GM19463 (cell line): ENCODE measurements around the gene TMPRSS6.

Experiments used
- ATAC-seq: cut with Tn5 transposase; IDR thresholded peaks from one replicate; pipeline ENCODE4 v1.9.1; 2021; ENCODE audit warnings: mild to moderate bottlenecking, moderate library complexity; ENCODE audit not compliant: unreplicated experiment

Gene TMPRSS6

DNA sequence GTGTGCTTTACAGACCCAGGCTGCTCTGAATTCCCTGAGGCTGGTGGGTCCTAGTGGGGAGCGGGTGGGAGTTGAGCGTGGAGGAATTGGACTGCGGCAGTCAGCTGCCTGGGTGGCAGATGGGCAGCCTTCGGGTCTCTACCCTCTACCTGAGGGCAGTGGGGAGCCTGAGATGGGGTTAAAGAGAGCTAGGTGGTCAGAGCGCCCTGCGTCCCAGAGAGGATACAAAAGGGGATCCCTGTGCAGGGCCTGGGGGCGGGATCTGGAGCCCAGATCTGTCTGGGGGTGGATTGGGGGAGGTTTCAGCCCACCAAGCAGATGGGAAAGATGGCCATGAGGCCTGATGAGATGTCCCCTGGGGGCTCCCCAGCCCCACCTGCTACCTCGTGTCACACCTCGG, 39.8 kb downstream of the TMPRSS6 start:
- ATAC-seq = no peak

DNA sequence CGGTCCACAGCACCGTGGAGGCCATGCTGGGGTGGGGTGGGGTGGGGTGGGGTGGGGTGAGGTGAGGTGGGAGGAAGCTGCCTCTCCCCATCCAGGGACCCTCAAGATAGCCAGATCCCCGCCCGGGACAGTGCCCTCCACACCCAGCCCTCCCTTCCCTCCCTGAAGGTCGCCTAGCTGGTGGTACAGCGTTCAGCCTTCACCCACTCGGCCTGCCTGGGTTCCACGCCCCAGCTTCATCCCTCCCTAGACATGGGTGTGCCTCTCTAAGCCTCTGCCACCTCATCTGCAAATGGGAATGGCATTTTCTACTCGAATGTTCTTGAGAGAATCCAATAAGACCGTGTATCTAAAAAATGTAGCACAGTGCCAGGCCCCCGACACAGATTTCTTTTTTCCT, 40.2 kb downstream of the TMPRSS6 start:
- no peak for ATAC-seq

DNA sequence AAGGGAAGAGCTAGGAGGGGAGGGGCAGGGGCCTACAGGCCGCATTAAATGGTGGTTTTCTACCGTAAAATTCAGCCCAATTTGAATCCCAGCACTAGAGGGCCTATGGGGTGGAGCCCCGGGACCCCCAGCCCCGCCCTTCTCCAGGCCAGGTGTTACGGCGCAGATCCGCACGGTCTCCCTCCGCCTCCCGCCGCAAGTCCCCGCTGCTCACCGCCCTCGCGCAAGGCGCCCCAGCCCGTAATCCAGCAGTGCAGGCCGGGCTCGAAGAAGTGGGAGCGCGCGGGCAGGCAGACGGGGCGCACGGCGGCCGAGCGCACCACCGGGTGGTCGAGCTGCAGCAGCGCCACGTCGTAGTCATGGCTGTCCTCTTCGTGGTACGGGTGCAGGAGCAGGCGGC, 40.7 kb downstream of the TMPRSS6 start:
- no peak for ATAC-seq

DNA sequence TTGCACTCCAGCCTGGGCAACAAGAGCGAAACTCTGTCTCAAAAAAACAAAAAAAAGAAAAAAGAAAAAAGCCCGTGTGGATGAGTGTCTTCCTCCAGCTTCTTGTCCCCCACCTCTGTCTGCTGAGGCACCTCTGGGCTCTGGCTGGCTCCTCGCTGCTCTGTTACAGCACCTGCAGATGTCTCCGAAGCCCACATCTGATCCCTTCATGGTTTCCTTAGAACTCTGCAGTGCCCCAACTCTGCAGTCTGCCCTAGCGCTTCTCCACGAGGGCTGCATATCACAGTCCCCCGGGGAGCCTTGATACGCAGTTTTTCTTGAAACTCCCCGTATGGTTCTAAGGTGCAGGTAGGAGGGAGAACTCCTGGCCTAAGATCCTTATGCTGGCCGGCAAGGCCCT, 42.1 kb downstream of the TMPRSS6 start:
- ATAC-seq = no peak

DNA sequence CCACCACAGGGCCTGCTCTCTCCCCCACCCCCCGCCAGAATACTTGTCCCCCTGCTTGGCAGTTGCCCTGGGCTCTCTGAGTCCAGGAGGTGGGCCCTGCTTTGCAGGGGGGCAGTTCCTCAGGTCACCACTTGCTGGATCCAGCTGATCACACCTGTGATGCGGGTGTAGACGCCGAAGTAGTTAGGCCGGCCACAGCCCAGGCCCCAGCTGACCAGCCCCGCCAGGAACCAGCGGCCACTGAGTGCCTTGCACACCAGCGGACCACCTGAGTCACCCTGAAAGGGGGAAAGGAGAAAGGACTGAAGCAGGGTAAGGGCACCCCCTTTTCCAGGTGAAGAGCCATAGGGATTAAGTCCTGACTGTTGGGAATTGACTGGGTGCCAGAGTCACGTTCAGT, 43.6 kb downstream of the TMPRSS6 start:
- no peak for ATAC-seq

DNA sequence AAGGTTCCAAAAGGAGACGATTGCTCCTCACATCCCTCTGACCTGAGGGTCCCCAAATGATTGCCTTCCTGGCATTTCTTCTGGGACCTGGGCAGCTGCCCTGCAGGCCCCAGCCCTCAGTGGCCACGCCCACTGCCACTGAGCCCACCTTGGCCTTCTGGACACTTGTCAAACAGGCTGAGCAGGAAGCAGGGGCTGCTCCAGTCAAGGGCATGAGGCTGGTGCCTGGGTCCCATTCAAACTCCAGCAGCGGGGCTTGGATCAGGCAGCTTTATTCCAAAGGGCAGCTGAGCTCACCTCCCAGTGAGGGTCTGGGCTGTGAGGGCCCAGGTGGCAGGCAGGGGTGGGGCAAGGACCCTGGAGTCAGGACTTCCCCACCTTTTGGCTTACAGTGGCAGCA, 44.3 kb downstream of the TMPRSS6 start:
- no peak for ATAC-seq

DNA sequence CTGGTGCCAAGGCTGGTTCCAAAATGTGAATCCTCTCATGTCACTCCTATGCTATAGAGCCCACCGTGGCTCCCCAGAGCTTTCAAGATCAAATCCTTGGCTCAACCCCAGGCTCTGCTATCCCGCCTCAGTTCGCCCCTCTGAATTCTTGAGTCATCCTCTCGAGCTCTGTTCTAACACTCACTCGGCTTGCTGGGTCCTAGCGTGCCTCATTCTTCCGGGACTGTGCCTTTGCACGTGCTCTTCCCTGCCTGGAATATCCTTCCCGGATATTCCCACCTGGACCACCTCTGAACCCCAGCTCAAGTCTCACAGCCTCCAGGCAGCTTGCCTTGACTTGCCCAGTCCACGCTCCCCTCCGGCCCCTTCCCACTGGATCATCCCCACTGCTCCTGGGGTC, 45.0 kb downstream of the TMPRSS6 start:
- no peak for ATAC-seq

DNA sequence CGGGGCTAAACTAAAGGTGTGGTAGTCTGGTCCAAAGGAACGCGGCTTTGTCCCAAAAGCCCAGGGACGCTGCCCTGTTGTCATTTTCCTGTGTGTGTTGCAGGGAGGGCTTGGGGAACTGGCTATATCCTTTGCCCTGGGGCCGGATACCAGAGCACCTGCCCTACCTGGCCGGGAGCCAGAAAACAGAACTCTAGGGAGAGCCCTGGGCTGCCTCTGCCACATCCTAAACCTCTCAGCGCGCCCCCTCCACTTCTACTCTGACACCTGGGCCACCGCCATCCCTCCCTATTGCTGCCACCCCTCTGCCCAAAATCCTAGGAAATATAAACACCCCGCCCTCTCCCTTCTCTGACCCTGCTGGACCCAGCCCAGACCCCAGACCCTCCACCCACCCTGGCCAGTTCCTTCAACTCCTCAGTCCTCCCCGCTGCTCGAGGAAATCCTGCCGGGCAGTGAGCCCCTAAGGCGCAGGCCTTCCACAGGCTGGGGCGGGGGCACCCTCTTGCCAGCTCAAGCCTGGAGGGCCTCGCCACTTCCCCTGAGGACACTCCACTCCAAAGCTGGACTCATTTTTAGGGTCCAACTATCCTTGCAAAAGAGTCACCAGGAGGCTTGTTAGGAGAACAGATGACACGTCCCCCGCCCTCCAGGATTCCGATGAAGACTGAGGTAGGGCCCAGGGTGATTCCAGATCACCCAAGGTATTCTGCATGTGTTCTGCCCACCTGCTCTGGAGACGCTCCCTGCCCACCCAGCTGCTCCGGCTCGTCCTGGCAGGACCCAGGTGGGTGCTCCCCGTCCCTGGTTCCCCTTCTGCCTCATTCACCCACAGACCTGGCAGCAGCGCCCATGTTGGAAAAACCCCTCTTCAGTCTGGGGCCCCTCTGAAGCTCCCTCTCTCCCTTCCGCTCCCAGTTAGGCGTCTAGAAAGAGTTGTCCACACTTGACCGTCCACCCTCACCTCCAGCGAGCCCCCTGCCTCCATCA, 45.8 kb downstream of the TMPRSS6 start:
- ATAC-seq = no peak

DNA sequence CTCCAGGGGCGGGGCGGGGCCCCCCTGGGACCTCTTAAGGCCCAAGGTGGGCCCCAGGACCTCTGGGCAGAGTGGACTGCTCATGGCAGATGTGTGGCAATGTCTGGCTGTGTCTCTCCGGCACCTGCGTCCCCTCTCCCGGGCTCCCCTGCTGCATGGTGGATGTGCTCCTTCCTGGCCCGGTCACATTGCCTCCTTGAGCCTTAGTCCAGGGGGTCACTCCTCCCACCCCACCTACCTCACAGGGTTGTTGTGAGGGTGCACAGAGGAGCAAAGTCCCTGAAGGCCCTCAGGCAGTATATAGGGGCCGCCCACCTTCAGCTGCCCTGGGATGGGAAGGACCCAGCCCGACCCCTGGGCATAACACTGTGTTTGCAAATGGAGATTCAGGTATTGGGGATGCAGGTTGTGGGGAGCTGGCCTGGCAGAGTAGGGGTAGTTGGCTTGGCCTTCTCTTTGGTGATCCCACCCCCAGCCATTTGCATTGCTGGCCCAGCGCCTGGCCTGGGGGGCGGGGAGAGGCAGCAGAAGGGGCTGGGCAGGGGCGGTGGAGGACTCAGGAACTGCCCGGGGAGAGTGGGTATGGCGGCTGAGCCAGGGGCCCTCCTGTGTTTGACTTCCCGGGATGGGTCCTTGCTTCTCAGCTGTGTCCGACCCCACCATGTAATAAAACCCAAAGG, 46.7 kb downstream of the TMPRSS6 start:
- ATAC-seq = no peak

DNA sequence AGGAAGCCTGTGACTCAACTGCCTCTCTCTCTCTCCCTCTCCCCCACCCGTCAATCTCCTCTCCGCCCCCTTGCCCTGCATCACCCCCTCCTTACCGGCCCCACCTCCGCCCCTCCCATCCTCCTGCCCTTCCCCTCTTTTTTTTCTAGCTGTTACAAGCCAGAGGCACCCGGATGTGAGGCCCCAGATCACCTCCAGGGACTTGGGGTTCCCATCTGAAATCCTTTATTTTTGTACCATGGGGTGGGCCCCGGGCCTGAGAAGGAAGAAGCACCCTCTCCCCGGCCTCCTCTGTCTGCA, 47.2 kb downstream of the TMPRSS6 start:
- no peak for ATAC-seq

DNA sequence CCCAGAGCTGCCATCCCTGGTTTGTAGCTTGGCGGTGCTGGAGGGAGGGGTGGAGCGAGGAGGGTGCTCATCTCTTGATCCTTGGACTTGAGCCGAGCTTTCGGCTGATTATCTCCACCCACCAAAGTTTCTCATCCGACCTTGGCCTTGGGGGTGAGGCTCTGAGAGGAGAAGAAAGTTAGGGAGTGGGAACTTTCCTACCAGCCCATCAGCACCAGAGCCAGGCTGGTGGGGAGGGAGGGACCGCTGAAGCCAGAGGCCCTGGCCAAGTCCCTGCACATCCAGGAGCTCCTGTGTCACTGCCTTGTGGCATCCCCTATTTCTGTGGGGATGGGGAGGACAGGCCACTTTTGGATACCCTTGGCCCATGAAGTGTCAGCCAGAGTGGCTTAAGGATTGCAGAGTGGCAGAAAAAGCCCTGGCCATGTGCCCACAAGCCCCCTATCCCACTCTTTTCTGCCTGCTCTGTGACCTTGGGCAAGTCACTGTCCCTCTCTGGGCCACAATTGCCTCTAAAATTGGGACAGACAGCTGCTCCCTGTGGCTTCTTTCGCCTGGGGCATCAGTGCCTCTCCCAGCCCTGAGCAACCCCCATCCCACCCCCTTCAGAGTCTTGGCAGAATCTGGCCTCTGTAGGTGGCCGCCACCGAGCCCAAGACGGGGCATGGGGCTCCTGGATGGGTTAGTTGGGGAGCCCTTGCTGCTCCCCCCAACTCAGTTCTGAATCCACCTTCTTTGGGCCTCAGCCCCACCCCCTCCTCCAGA, 47.7 kb downstream of the TMPRSS6 start:
- no peak for ATAC-seq

DNA sequence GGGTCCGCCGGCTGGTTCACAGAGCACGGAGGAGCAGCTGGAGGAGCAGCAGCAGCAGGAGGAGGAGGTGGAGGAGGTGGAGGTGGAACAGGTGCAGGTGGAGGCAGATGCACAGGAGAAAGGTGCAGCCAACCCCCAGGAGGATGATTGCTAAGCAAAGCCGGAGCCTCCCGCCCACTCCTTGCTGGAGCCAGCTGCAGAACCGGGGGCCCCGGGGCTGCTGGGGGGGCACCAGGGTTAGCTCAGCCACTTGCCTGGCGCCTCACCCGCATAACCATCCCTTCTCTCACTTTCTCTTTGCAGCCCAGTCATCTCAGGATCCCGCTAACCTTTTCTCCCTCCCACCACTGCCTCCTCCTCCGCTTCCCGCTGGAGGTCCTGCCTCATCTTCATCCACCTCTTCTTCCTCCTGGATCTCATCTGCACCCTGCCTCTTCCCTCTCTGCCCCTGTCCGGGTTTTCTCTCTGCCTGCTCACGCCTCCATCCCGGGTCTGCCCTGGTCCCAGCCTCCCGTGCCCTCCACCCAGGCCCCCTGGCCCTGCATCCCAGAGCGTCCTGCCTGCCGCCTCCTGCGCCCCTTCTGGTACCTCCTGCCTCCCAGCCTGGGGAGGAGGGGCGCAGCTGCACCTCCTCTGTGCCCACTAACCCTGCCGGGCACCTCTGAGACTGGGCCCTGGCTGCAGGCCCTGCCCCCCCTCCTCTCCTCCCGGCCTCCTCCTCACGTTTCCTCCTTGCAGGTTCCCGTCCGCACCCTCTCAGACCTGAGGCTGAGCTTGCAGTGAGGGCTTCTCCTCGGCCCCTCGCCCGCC, 48.5 kb downstream of the TMPRSS6 start:
- no peak for ATAC-seq

DNA sequence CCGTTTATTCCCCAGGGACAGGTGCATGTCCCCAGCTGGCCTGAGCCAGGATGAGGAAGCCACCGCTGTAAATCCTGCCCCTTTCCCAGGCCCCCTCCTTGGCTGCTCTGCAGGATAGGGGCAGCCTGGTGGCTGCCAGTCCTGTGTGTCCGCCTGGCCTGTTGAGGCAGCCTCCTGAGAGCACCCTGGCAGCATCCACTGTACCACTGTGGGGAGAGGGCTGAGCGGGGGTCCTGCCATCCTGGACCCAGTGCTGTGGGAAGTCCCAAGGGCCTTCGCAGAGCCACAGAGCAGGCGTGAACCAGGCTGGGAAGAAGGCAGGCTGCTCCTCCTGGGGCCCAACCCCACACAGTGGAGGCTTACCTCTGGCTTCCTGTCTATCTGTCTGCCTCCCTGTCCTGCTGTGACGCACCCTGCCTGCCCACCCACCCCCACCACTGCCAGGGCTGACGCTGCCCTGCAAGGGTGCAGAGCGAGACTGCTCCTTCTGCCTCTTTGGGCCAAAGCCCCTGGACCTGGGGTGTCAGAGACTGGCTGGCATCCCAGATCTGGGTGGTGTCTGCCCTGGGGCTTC, 49.5 kb downstream of the TMPRSS6 start:
- ATAC-seq = no peak

DNA sequence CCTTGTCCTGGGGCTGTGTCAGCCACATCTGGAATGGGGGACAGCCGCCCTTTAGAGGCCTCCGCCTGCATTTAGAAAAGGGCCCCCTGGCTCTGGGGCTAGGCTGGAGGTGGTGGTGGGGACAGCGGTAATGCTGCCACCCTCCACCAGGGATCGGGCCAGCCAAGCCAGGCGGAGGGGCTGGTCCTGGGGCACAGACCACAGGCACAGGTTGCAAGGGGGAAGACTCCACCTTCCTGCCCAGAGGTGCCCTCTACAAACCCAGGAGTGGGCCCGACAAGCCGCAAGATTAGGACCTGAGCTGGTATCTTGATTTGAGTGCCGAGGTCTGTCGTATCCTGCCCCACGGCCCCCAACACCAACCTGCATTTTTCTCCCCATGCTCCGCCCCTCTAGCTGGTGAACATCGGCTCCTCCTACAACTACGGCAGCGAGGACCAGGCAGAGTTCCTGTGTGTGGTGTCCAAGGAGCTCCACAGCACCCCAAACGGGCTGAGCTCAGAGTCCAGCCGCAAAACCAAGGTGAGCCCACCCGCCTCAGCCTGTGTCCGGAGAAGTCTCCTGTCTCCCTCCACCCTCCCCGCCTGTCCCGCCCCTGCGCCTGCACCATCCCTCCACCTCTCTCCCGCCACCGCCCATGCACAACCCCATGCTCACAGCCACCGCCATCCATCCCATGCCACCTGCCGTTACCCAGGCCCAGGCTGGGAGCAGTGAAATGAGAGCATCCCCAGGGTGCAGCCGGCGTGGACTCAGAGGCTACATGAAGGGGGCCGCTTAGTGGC, 50.4 kb downstream of the TMPRSS6 start:
- no peak for ATAC-seq

DNA sequence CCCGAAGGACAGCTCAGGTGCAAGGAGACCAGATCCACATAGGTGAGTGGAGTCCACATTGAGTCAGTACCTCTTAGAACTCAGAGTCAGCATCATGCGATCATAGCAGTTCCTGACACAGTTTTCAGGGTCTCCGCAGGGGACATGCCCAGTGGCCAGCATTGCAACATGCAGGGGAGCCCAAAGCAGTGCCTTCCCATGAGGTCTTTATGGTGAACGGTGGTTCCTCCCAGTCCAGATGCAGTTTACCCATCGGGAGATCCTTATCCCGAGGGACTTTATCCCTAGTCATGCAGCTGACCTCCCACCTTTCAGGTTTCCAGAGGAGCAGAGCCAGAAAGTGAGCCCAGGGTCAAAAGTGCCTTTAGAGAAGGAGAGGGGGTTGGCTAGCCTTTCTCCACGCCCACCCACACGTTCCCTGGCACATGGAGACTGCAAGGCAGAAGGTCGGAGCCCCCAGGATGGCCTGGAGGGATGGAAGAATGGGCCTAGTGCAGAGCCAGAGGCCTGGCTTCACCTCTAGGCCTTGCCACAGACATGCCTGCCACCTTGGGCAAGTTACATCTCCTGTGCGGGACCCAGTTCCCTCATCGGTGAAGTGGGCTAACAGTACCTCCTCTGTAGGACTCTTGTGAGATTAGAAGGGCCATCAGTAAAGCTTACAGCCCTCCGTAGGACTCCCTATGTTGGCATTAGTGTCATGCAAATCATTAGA, 51.6 kb downstream of the TMPRSS6 start:
- no peak for ATAC-seq

DNA sequence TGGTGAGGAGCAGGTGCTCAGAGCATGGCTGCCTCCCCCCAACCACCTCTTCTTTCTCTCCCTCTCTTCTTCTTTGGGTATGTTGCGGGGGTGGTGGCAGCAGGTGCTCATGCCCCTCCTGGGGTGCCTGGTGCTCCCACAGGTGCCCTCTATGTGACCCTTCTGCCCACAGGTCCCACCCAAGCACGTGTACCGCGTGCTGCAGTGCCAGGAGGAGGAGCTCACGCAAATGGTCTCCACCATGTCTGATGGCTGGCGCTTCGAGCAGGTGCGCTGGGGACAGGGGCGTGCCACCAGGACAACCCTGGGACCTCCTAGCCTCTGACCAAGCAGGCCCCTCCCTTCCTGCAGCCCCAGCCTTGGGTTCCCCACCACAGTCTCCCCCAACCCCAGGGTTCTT, 52.3 kb downstream of the TMPRSS6 start:
- ATAC-seq = no peak

DNA sequence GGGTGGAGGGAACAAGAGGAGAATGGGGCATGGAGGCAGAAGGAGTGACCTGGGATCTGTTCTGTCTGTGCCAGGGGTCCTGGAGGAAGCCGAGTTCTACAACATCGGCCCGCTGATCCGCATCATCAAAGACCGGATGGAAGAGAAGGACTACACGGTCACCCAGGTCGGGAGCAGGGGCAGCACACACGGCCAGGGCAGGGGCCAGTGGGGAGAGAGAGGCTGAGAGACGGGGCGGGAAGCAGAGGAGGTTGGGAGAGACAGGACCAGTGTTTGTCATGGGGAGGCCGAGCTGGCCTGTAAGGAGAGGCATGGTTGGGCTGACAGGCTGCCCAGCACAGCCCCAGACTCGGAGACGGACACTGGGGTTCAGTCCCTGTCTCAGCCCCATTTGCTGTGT, 53.3 kb downstream of the TMPRSS6 start:
- no peak for ATAC-seq

DNA sequence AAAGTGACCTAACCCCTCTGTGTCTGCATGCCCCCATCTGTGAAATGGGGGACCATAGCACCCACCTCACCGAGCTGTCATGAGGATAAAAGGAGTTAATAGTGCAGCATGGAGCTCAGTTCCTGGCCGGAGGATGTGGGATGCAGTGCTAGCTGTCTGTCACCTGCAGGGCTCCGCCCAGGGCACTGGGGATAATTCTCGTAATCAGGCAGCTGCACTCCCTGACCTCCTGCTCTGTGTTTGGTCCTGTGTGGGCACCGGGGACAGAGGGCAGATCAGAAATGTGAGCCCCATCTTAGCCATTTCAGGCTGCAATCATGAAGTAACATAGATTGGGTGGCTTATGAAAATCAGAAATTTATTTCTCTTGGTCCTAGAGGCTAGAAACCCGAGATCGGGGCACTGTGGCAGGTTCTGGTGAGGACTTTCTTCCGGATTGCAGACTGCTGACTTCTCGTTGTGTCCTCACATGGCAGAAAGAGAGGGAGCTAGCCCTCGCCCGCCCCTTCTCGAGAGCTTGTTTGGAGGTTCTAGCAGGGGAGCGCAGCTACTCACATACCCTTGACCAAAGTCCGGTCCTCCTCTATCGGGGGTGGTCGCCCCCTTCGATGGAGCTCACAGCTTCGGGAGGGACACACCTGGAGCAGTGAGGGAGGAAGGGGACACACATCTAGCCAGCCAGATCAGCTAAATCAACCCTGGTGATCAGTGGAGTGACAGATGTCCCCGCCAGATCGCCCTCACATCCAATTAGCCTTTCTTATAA, 54.7 kb downstream of the TMPRSS6 start:
- no peak for ATAC-seq

DNA sequence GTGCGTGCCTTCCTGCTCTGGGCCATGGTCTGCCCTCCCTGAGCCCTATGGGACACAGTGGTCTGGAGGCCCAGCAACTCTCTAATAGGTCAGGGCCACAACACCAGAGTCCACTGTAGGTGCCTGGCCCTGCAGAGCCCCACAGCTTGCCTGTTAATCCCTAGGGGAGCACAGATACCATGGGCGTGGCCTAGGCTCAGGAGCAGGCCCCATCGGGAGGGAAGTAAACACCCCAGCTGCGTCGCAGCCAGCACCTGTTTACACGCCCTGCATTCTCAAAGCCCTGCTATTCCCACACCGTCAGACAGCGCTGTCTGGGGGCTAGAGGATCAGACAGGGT, 55.5 kb downstream of the TMPRSS6 start:
- ATAC-seq = no peak
